ENCODE measurements around the gene ALDH1L1. TPM values are rescaled to one million over a fixed set of nuclear protein-coding genes. Genes with fewer than 3 reads are reported as not detected.

Gene ALDH1L1
- total and polyA plus RNA-seq, 9 of the 15 experiments (the other 6 are each of a cell fraction or from before 2014, with no cell fraction given) = 0.06 to 1.9 (median 0.57) TPM; not detected in 1

DNA sequence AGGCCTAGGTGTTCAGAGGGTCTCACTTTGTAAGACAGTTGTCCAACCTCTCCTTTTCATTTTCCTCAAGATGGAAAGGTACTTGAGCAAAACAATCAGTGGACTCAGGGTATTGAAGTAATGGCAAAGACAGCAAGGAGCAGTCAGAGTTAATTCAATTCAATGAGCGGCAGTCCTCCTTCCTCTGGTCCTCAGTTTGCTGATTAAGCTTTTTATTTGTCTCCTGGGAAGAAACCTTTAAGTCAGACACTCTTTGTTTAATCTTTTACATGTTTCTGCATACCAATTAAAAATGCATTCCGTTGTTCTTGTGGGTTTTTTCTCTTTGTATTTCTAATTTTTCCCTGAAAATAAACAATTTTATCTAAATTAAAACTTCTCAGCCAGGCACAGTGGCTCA lies 18.9 kb upstream of the ALDH1L1 start:
- intact Hi-C loops (cut with micrococcal nuclease) = no loop called here
- H3K4me1 ChIP-seq (replicated peaks in 1 of 2; ENCODE audit: control insufficient read depth in 2 of 2, insufficient read depth in 2 of 2, low read length in 2 of 2) = no peaks in the 10 kb centered on the region; a peak in 1 of 5 replicates
- no peak overlapping the region for H3K27ac ChIP-seq (ENCODE audit: extremely low read depth, low read depth, low read length)
- ChIA-PET CTCF (ENCODE audit: low intra/inter-chr PET ratio) (no interaction called here), POLR2A (interaction anchor here (1.2 kb wide), 1 partner anchor 95 kb away, joined by 3 read pairs; no protein-coding TSS in a partner anchor)
- H3K36me3 ChIP-seq (ENCODE audit: control insufficient read depth, insufficient read depth, low read length) = no peaks in the 10 kb centered on the region
- WGBS (ENCODE audit: insufficient coverage, low coverage, missing lambda C conversion rate) = 6% methylated on average over 2 of the region's 2 CpGs
- FAIRE-seq (no peak), ATAC-seq (no peak), DNase-seq (ENCODE audit: extremely low read depth in 1 of 4, low spot score in 3 of 4) (no peak)
- no peaks in the 10 kb centered on the region; a peak in 1 of 5 replicates for H3K27me3 ChIP-seq (ENCODE audit: control insufficient read depth in 2 of 2, insufficient read depth in 2 of 2, low read length in 2 of 2)
- H3K4me2 ChIP-seq (ENCODE audit: insufficient read depth, low read length) = no peak overlapping the region
- H4K20me1 ChIP-seq (replicated peaks; ENCODE audit: control insufficient read depth, insufficient read depth, low read length) = no peaks in the 10 kb centered on the region
- no peaks in the 10 kb centered on the region for H3K9me3 ChIP-seq (replicated peaks; ENCODE audit: control insufficient read depth, insufficient read depth, low read depth, low read length)
- H3K9ac ChIP-seq (ENCODE audit: insufficient read depth in 1 of 2, low read depth in 2 of 2, low read length in 2 of 2) = no peak overlapping the region
- BruUV-seq (replicated peaks) = no TSS peak
- no peaks in the 10 kb centered on the region for H3K79me2 ChIP-seq (ENCODE audit: control insufficient read depth, insufficient read depth, low read length)
- in situ Hi-C loops (cut with MboI) = no loop called here
- no peak overlapping the region for H3K4me3 ChIP-seq
- TF ChIP-seq KLF10 (CRISPR knock-in tag; IDR thresholded peaks at IDR 0.05) = no peak
- peak; percentile 20; the same call in 1 of the 2 replicates for TF ChIP-seq C11orf30 (IDR thresholded peaks at IDR 0.05; ENCODE audit: low read depth)
- TF ChIP-seq, protein P1, sequence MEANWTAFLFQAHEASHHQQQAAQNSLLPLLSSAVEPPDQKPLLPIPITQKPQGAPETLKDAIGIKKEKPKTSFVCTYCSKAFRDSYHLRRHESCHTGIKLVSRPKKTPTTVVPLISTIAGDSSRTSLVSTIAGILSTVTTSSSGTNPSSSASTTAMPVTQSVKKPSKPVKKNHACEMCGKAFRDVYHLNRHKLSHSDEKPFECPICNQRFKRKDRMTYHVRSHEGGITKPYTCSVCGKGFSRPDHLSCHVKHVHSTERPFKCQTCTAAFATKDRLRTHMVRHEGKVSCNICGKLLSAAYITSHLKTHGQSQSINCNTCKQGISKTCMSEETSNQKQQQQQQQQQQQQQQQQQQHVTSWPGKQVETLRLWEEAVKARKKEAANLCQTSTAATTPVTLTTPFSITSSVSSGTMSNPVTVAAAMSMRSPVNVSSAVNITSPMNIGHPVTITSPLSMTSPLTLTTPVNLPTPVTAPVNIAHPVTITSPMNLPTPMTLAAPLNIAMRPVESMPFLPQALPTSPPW (CRISPR knock-in tag; IDR thresholded peaks at IDR 0.05) = no peak
- TF ChIP-seq, protein P2, sequence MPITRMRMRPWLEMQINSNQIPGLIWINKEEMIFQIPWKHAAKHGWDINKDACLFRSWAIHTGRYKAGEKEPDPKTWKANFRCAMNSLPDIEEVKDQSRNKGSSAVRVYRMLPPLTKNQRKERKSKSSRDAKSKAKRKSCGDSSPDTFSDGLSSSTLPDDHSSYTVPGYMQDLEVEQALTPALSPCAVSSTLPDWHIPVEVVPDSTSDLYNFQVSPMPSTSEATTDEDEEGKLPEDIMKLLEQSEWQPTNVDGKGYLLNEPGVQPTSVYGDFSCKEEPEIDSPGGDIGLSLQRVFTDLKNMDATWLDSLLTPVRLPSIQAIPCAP (CRISPR knock-in tag; IDR thresholded peaks at IDR 0.05; ENCODE audit: borderline replicate concordance) = no peak
- TF ChIP-seq RB1 (IDR thresholded peaks at IDR 0.05; ENCODE audit: low read depth) = no peak
- TF ChIP-seq SNIP1 (IDR thresholded peaks at IDR 0.05; ENCODE audit: low read depth) = no peak
- TF ChIP-seq MAFG (tag; conservative IDR thresholded peaks at IDR 0.05) = 0 out of 2 replicates have a peak, but pooled peaks have one; percentile 27
- no peak overlapping the region for H2AFZ ChIP-seq (ENCODE audit: low read depth, low read length)
- H3K9me1 ChIP-seq (ENCODE audit: control insufficient read depth, insufficient read depth, low read length) = no peaks in the 10 kb centered on the region
